Gastroesophageal sphincter (tissue), 3 donors: ENCODE results near the gene YES1.

Experiments used
- CTCF ChIP-seq, 4 experiments: fragments of 200-600 bp in 2 of 4; fragments of 450-650 bp in 2 of 4; sonication (generic) in 1 of 4; IDR thresholded peaks; one replicate each; pipeline ENCODE4 v1.5.1; 2017 to 2019; ENCODE audit warnings: antibody characterized with exemption in 4 of 4, mild to moderate bottlenecking in 2 of 4, moderate library complexity in 2 of 4
- POLR2AphosphoS5 ChIP-seq: sonication (generic); formaldehyde crosslinking; IDR thresholded peaks from one replicate; pipeline ENCODE4 v1.6.1; 2017; ENCODE audit warnings: antibody characterized with exemption

GRCh38 chr18:711310-711656 lies 100.8 kb downstream of the YES1 start:
- TF ChIP-seq POLR2AphosphoS5, result no peak
- TF ChIP-seq CTCF (IDR thresholded peaks at IDR 0.05), result no peak
